Lung (tissue), 12 donors: ENCODE results near the gene MMP24OS. TPM values are rescaled to one million over a fixed set of nuclear protein-coding genes. Genes with fewer than 3 reads are reported as not detected.

Experiments
- ATAC-seq: fragments of 200-7000 bp; cut with Tn5 transposase; one replicate; pipeline ENCODE4 v1.9.1; 2020; ENCODE audit warnings: moderate number of reproducible peaks; ENCODE audit not compliant: insufficient read depth, low FRiP score
- DNase-seq, 3 donors: peaks; one replicate each; pipeline ENCODE4 v3.0.0-alpha.2; 2013 to 2017
- H3K27ac ChIP-seq, 2 donors: one replicate each; pipeline ENCODE4 v1.5.1; 2013; ENCODE audit warnings: mild to moderate bottlenecking in 2 of 2, moderate library complexity in 2 of 2, control low read depth in 1 of 2, inconsistent platforms in 1 of 2, low read depth in 1 of 2, low read length in 1 of 2
- H3K27me3 ChIP-seq, 3 donors: one replicate each; pipeline ENCODE4 v1.5.1; 2013; ENCODE audit warnings: low read length in 2 of 3; ENCODE audit not compliant: control insufficient read depth in 3 of 3, insufficient read depth in 3 of 3
- H3K36me3 ChIP-seq, 4 donors: one replicate each; pipeline ENCODE4 v1.5.1; 2013; ENCODE audit warnings: low read length in 4 of 4, mild to moderate bottlenecking in 1 of 4, moderate library complexity in 1 of 4; ENCODE audit not compliant: control insufficient read depth in 4 of 4, insufficient read depth in 4 of 4
- H3K4me1 ChIP-seq, 5 donors: one replicate each; pipeline ENCODE4 v1.5.1; 2013; ENCODE audit warnings: low read length in 5 of 5, mild to moderate bottlenecking in 2 of 5, moderate library complexity in 1 of 5; ENCODE audit not compliant: control insufficient read depth in 5 of 5, insufficient read depth in 5 of 5
- H3K4me3 ChIP-seq: one replicate; pipeline ENCODE4 v1.5.1; 2013; ENCODE audit warnings: mild to moderate bottlenecking, control low read depth, moderate library complexity
- H3K9ac ChIP-seq, 2 donors: one replicate each; pipeline ENCODE4 v1.5.1; 2013; ENCODE audit warnings: low read length in 2 of 2, control low read depth in 1 of 2; ENCODE audit not compliant: insufficient read depth in 1 of 2
- H3K9me3 ChIP-seq, 4 donors: one replicate each; pipeline ENCODE4 v1.5.1; 2013; ENCODE audit warnings: low read length in 3 of 4, mild to moderate bottlenecking in 1 of 4, moderate library complexity in 1 of 4; ENCODE audit not compliant: control insufficient read depth in 4 of 4, insufficient read depth in 3 of 4
- CTCF ChIP-seq: IDR thresholded peaks from 2 replicates; pipeline ENCODE4 v1.5.1; 2012; ENCODE audit warnings: mild to moderate bottlenecking; ENCODE audit errors: control extremely low read depth, extremely low read depth
- WGBS, 2 donors: extraction: QIAGEN DNeasy Blood & Tissue Kit; methylation state at CpG; one replicate each; pipeline ENCODE4 v1.1.7; 2013; 5-methylcytosine and 5-hydroxymethylcytosine counted together
- polyA plus RNA-seq, 2 donors: library from polyadenylated mRNA; stranded (reverse); fragments of 200-250 nt; gene quantifications; one replicate each; pipeline ENCODE4 v1.2.1, GENCODE V29; 2013
- total RNA-seq, 2 donors: library from RNA; depleted of rRNA in 1 of 2; stranded (reverse); fragments of >200 nt in 1 of 2; gene quantifications; one replicate each; pipeline ENCODE4 v1.2.1, GENCODE V29; 2014 to 2021
- donor health status: control.
- donor health status: control.
- donor health status: Bipolar disorder and iron deficiency.
- donor health status: healthy.
- donor health status: DM: yes; HTN: yes; CAD: no.

Gene MMP24OS
- total and polyA plus RNA-seq, 4 donors = 27.8 to 117 (median 68.8) TPM

GRCh38 chr20:35288325-35289060, 10.6 kb upstream of the MMP24OS start:
- H3K36me3 ChIP-seq = no peaks in the 10 kb centered on the region
- no peak overlapping the region for H3K9ac ChIP-seq
- ATAC-seq (no peak), DNase-seq (no peak)
- H3K4me1 ChIP-seq = peaks cover 0 to 13% (median 3%) of the 10 kb centered on the region in 5 donors
- H3K9me3 ChIP-seq = no peaks in the 10 kb centered on the region
- H3K27me3 ChIP-seq = no peaks in the 10 kb centered on the region
- TF ChIP-seq CTCF = no peak
- WGBS, 2 donors = 81 to 87% methylated on average over 19 of the region's 19 CpGs
- H3K4me3 ChIP-seq = no peak overlapping the region
- H3K27ac ChIP-seq = no peak overlapping the region

GRCh38 chr20:35287509-35288324, 9.8 kb upstream of the MMP24OS start:
- TF ChIP-seq CTCF = no peak
- no peak overlapping the region for H3K9ac ChIP-seq
- 89 to 93% methylated on average over 27 to 28 of the region's 28 CpGs for WGBS, 2 donors
- no peak overlapping the region for H3K27ac ChIP-seq
- no peaks in the 10 kb centered on the region for H3K9me3 ChIP-seq
- ATAC-seq = no peak
- H3K4me1 ChIP-seq = peaks cover 0 to 16% (median 5%) of the 10 kb centered on the region in 5 donors
- no peaks in the 10 kb centered on the region for H3K36me3 ChIP-seq
- H3K4me3 ChIP-seq = no peak overlapping the region
- no peaks in the 10 kb centered on the region for H3K27me3 ChIP-seq
- DNase-seq = no peak

- H3K4me1 ChIP-seq = peaks cover 0 to 13% (median 5%) of the 10 kb centered on the region in 5 donors
- no peak overlapping the region for H3K27ac ChIP-seq
- DNase-seq (no peak), ATAC-seq (no peak)
- H3K9me3 ChIP-seq = no peaks in the 10 kb centered on the region
- WGBS, 2 donors = 87 to 91% methylated on average over 17 of the region's 17 CpGs
- no peaks in the 10 kb centered on the region for H3K27me3 ChIP-seq
- no peak overlapping the region for H3K9ac ChIP-seq
- H3K36me3 ChIP-seq = peaks cover 0 to 3% (median 0%) of the 10 kb centered on the region in 4 donors
- no peak for TF ChIP-seq CTCF
- H3K4me3 ChIP-seq = no peak overlapping the region
These were observed 9.1 kb upstream of the MMP24OS start for GRCh38 chr20:35286899-35287508.
